ENCODE results near the gene TRIM50. TPM values are rescaled to one million over a fixed set of nuclear protein-coding genes. Genes with fewer than 3 reads are reported as not detected.
A peak's percentile ranks its signal among the peaks of the same experiment; 100 is the strongest.

TRIM50 gene
- total and polyA plus RNA-seq, 9 of the 15 experiments (the other 6 are each of a cell fraction or from before 2014, with no cell fraction given) = not detected

- Histone ChIP-seq H3K4me3 (no peak overlapping the region), H3K27me3 (ENCODE audit: control insufficient read depth in 2 of 2, insufficient read depth in 2 of 2, low read length in 2 of 2) (peaks cover 43 to 53% of the 10 kb centered on the region in 2 experiments), H3K4me1 (replicated peaks in 1 of 2; ENCODE audit: control insufficient read depth in 2 of 2, insufficient read depth in 2 of 2, low read length in 2 of 2) (no peaks in the 10 kb centered on the region), H2AFZ (ENCODE audit: low read depth, low read length) (no peak overlapping the region), H3K79me2 (ENCODE audit: control insufficient read depth, insufficient read depth, low read length) (no peaks in the 10 kb centered on the region), H3K27ac (ENCODE audit: extremely low read depth, low read depth, low read length) (no peak overlapping the region), H4K20me1 (replicated peaks; ENCODE audit: control insufficient read depth, insufficient read depth, low read length) (peaks cover 5% of the 10 kb centered on the region; the same call in 1 of the 2 replicates), H3K9me1 (ENCODE audit: control insufficient read depth, insufficient read depth, low read length) (no peaks in the 10 kb centered on the region), H3K36me3 (ENCODE audit: control insufficient read depth, insufficient read depth, low read length) (no peaks in the 10 kb centered on the region), H3K9me3 (replicated peaks; ENCODE audit: control insufficient read depth, insufficient read depth, low read depth, low read length) (no peaks in the 10 kb centered on the region), H3K9ac (ENCODE audit: insufficient read depth in 1 of 2, low read depth in 2 of 2, low read length in 2 of 2) (no peak overlapping the region), H3K4me2 (ENCODE audit: insufficient read depth, low read length) (no peak overlapping the region)
- DNase-seq (ENCODE audit: extremely low read depth in 1 of 4, low spot score in 3 of 4) = no peak
- ChIA-PET POLR2A (interaction anchor here (0.6 kb wide), 1 partner anchor 568 kb away, joined by 4 read pairs; no protein-coding TSS in a partner anchor), CTCF (ENCODE audit: low intra/inter-chr PET ratio) (no interaction called here)
- intact Hi-C loops (cut with micrococcal nuclease) (loop anchor here (10.0 kb wide), 1 partner anchor 405 kb away; the partner anchor contains the start of gene ABHD11), in situ Hi-C loops (cut with MboI) (loop anchor here (10.0 kb wide), 1 partner anchor 405 kb away; the partner anchor contains the start of gene ABHD11)
- FAIRE-seq = no peak
- peak; percentile 47; the same call in 2 of the 3 replicates for ATAC-seq
- no TSS peak for BruUV-seq (replicated peaks)
- TF ChIP-seq POLR2AphosphoS2 (IDR thresholded peaks at IDR 0.05; ENCODE audit: low read length) = no peak
- TF ChIP-seq ZFP36 (IDR thresholded peaks at IDR 0.05; ENCODE audit: low read depth, low read length, partially characterized antibody) = peak; percentile 26
- peak; percentile 11; the same call in 1 of the 2 replicates for TF ChIP-seq MAFK (IDR thresholded peaks at IDR 0.05; ENCODE audit: low read length)
- peak; percentile 71 for TF ChIP-seq ZNF316 (IDR thresholded peaks at IDR 0.05)
- TF ChIP-seq C11orf30 (IDR thresholded peaks at IDR 0.05; ENCODE audit: low read depth) = peak; percentile 57
- no peak for TF ChIP-seq SNIP1 (IDR thresholded peaks at IDR 0.05; ENCODE audit: low read depth)
- TF ChIP-seq MAFF (IDR thresholded peaks at IDR 0.05; ENCODE audit: low read length) = peak; percentile 8; the same call in 1 of the 2 replicates
- TF ChIP-seq DNMT1 (IDR thresholded peaks at IDR 0.05) = no peak
- no peak for TF ChIP-seq NONO (IDR thresholded peaks at IDR 0.05; ENCODE audit: low read depth in 2 of 2, low read length in 1 of 2)
- no peak for TF ChIP-seq ZNF511 (CRISPR knock-in tag; IDR thresholded peaks at IDR 0.05)
- no peak for TF ChIP-seq FUS (optimal IDR thresholded peaks at IDR 0.05; ENCODE audit: low read depth, low read length)
- under 1% methylated on average over 11 of the region's 11 CpGs for WGBS (ENCODE audit: insufficient coverage, low coverage, missing lambda C conversion rate)
These were observed 2.1 kb upstream of the TRIM50 start for GRCh38 chr7:73329861-73330581.
